ENCODE results near the gene WLS. TPM values are rescaled to one million over a fixed set of nuclear protein-coding genes. Genes with fewer than 3 reads are reported as not detected.
A peak's percentile ranks its signal among the peaks of the same experiment; 100 is the strongest.

Gene WLS
- total RNA-seq, 6 experiments from 2014 or later: 9.3 to 36.0 (median 25.8) TPM

DNA sequence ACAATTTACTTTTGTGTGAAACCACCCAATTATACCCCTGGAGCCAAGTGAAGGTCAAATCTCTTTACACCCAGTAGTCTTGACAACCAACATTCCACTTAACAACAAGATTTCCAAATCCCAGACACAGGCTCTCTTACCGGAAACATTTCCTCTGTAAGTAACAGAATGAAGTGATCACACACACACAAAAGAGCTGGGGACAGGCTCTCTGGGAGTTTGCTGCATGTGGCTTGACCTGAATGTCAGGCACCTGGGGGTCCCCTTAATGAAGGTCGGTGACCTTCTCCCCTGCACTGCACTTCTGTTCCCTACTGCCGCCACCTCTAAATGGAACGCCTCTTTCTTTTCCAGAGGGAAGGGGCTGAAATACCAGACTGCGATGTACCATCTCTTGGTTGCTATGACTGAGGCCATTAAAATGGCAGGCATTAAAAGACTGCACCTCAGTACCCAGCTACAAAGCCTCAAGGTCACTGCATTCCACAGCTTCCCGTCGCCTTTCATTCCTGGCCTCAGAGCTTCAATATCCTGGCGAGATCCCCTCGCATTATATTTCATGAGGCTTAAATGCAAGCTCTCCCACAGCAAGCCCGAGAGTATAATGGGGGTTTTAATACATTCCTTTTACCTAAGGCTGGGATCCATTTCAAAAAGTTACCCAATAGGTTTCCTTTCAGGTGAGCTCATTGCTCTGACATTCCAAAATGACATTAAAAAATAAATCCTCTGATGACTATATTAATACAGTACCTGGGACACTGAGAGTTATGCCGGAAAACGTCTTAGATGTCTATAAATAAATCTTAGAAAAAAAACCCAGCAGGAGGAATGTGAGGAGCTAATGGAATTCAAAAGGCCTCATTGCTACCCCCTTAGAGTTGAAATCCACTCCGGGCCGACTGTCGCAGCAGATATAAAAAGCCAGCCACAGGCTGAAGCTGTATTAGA lies 91.0 kb downstream of the WLS start:
- ATAC-seq (no peak), DNase-seq (no peak)
- no peaks in the 10 kb centered on the region for H3K36me3 ChIP-seq
- H3K9me3 ChIP-seq: no peaks in the 10 kb centered on the region
- H3K27ac ChIP-seq: peak overlapping the region in 2 of 3 donors; percentile 10 to 34
- intact Hi-C loops (cut with DNase I): no loop called here
- H3K4me3 ChIP-seq: no peak overlapping the region
- TF ChIP-seq POLR2A (IDR thresholded peaks at IDR 0.05): no peak
- TF ChIP-seq, protein P1, sequence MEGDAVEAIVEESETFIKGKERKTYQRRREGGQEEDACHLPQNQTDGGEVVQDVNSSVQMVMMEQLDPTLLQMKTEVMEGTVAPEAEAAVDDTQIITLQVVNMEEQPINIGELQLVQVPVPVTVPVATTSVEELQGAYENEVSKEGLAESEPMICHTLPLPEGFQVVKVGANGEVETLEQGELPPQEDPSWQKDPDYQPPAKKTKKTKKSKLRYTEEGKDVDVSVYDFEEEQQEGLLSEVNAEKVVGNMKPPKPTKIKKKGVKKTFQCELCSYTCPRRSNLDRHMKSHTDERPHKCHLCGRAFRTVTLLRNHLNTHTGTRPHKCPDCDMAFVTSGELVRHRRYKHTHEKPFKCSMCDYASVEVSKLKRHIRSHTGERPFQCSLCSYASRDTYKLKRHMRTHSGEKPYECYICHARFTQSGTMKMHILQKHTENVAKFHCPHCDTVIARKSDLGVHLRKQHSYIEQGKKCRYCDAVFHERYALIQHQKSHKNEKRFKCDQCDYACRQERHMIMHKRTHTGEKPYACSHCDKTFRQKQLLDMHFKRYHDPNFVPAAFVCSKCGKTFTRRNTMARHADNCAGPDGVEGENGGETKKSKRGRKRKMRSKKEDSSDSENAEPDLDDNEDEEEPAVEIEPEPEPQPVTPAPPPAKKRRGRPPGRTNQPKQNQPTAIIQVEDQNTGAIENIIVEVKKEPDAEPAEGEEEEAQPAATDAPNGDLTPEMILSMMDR (IDR thresholded peaks at IDR 0.05): no peak
- H3K27me3 ChIP-seq: no peaks in the 10 kb centered on the region
- 78% methylated on average over 8 of the region's 15 CpGs for WGBS (ENCODE audit: insufficient coverage, low coverage, low lambda C conversion rate, missing lambda C conversion rate)
- H3K4me1 ChIP-seq: peaks cover 0 to 24% (median 15%) of the 10 kb centered on the region in 4 donors

DNA sequence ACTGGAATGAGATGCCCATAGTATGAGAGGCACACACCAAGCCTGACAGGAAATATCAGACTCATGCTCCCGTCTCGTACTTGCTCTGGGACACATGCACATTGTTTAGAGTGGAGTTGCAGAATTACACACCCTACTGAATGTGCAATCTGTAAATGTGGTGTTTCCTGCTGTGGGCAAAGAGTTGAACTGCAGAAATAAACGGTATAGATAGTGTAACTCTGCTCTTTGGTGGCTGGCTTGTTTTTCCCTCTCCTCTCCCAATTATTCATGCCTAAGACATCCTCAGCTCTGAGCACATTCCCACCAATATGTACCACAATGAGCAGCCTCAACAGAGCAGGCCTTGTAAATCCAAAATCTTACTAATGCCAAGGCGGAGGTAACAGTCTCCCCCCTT lies 91.8 kb downstream of the WLS start:
- ATAC-seq (no peak), DNase-seq (no peak)
- 67% methylated on average over 4 of the region's 4 CpGs for WGBS (ENCODE audit: insufficient coverage, low coverage, low lambda C conversion rate, missing lambda C conversion rate)
- no peaks in the 10 kb centered on the region for H3K9me3 ChIP-seq
- no peaks in the 10 kb centered on the region for H3K27me3 ChIP-seq
- H3K4me3 ChIP-seq: no peak overlapping the region
- H3K27ac ChIP-seq: no peak overlapping the region
- intact Hi-C loops (cut with DNase I): no loop called here
- no peak for TF ChIP-seq POLR2A (IDR thresholded peaks at IDR 0.05)
- TF ChIP-seq, protein P1 (IDR thresholded peaks at IDR 0.05): no peak
- H3K36me3 ChIP-seq: no peaks in the 10 kb centered on the region
- H3K4me1 ChIP-seq: peaks cover 0 to 23% (median 15%) of the 10 kb centered on the region in 4 donors

DNA sequence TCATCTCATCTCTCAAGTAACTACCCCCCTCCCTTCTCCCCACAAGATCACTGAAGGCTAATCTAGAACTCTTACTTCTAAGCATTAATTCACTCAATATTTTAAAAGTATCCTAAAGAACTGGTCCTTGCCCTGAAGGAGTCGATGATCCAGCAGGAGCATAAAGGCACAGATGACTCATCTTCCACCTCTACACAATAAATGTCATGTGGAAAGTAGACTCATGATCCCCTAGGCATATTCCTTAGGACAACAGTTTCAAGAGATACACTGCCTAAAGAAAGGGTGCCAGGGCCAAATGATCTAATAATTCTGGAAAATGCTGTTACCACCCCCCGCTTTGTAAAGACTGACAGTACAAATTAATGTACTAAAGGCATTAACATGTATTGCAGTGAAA lies 96.1 kb downstream of the WLS start:
- WGBS (ENCODE audit: insufficient coverage, low coverage, low lambda C conversion rate, missing lambda C conversion rate): 88% methylated on average over 2 of the region's 2 CpGs
- H3K36me3 ChIP-seq: no peaks in the 10 kb centered on the region
- H3K27ac ChIP-seq: no peak overlapping the region
- H3K9me3 ChIP-seq: no peaks in the 10 kb centered on the region
- no peak for ATAC-seq
- H3K27me3 ChIP-seq: no peaks in the 10 kb centered on the region
- intact Hi-C loops (cut with DNase I): no loop called here
- DNase-seq: no peak
- no peak overlapping the region for H3K4me3 ChIP-seq
- H3K4me1 ChIP-seq: no peaks in the 10 kb centered on the region
- TF ChIP-seq POLR2A (IDR thresholded peaks at IDR 0.05): no peak
- TF ChIP-seq, protein P1 (IDR thresholded peaks at IDR 0.05): no peak

DNA sequence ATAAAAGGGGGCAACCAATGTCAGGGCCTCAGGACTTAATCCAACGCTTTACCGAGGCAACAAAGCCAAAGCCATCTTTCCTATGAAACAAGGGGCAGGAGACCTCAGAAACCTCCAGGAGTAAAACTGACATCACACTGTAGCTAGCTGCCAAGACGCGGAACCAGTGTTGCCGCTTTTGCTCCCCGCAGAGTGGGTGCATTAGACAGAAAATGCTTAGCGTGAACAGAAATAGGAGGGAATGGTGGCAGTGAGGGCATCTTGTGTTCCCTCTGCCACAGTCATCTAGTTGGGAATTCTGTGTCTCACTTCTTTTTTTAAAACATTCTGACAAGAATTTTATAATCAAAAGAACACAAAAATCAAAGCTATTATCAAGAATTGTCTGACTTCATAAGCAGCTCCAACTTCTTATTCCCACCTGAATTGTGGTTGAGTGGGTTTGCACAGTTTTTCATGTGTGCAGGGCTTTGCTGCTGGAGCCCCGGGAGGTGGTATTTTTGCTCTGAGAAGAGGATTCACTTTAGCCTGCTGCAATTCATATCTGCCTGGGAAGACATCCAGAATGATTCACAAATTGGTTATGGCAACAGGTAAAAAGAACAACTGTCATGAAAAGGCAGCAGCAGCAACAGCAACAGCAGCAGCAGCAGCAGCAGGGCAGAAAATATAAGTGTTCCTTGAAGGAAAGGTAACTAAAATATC lies 99.7 kb downstream of the WLS start:
- H3K27me3 ChIP-seq: no peaks in the 10 kb centered on the region
- no peak overlapping the region for H3K4me3 ChIP-seq
- DNase-seq (no peak), ATAC-seq (no peak)
- no peaks in the 10 kb centered on the region for H3K9me3 ChIP-seq
- no peaks in the 10 kb centered on the region for H3K4me1 ChIP-seq
- TF ChIP-seq POLR2A (IDR thresholded peaks at IDR 0.05): no peak
- TF ChIP-seq, protein P1 (IDR thresholded peaks at IDR 0.05): no peak
- no peak overlapping the region for H3K27ac ChIP-seq
- intact Hi-C loops (cut with DNase I): no loop called here
- no peaks in the 10 kb centered on the region for H3K36me3 ChIP-seq
- 96% methylated on average over 7 of the region's 8 CpGs for WGBS (ENCODE audit: insufficient coverage, low coverage, low lambda C conversion rate, missing lambda C conversion rate)
